Body of pancreas (tissue), 4 donors: ENCODE data around the gene HOXC10. TPM values are rescaled to one million over a fixed set of nuclear protein-coding genes. Genes with fewer than 3 reads are reported as not detected.

ENCODE experiments used
- ATAC-seq: fragments of 150-250 bp; one replicate; pipeline ENCODE4 v1.9.1; 2016
- DNase-seq, 4 donors: peaks; one replicate each; pipeline ENCODE4 v3.0.0-alpha.2; 2019
- H3K27ac ChIP-seq, 4 donors: fragments of 200-600 bp; sonication (generic); 1 replicate in 3 of 4; 2 replicates in 1 of 4; pipeline versions ENCODE4 v1.5.1 to v1.6.1; 2016 to 2019; ENCODE audit warnings: mild to moderate bottlenecking in 1 of 4, mixed read lengths in 1 of 4, moderate library complexity in 1 of 4
- H3K27me3 ChIP-seq, 2 donors: fragments of 200-600 bp; sonication (generic); one replicate each; pipeline ENCODE4 v1.6.0; 2016; ENCODE audit warnings: mild to moderate bottlenecking in 1 of 2
- H3K36me3 ChIP-seq, 2 donors: fragments of 200-600 bp; sonication (generic); replicated peaks in 1 of 2; 2 replicates each; pipeline ENCODE4 v1.5.1; 2016; ENCODE audit warnings: low read depth in 2 of 2; ENCODE audit not compliant: insufficient read depth in 1 of 2
- H3K4me1 ChIP-seq: fragments of 200-600 bp; sonication (generic); one replicate; pipeline ENCODE4 v1.6.0; 2016
- H3K4me3 ChIP-seq, 2 donors: fragments of 200-600 bp; sonication (generic); 1 replicate in 1 of 2; 2 replicates in 1 of 2; pipeline ENCODE4 v1.5.1; 2016 to 2019
- H3K9me3 ChIP-seq, 3 donors: fragments of 200-600 bp; sonication (generic); 1 replicate in 2 of 3; 2 replicates in 1 of 3; pipeline ENCODE4 v1.5.1; 2016
- CTCF ChIP-seq, 7 experiments: fragments of 450-650 bp in 4 of 7; fragments of 200-600 bp in 3 of 7; sonication (generic) in 3 of 7; IDR thresholded peaks; one replicate each; pipeline ENCODE4 v1.5.1; 2016 to 2019; ENCODE audit warnings: antibody characterized with exemption in 7 of 7
- POLR2A ChIP-seq, 3 donors: fragments of 450-650 bp; IDR thresholded peaks; one replicate each; pipeline ENCODE4 v1.6.1; 2016; ENCODE audit warnings: antibody characterized with exemption in 3 of 3, mild to moderate bottlenecking in 2 of 3
- WGBS, 2 donors: methylation state at CpG; one replicate each; pipeline ENCODE4 v1.1.5; 2017; 5-methylcytosine and 5-hydroxymethylcytosine counted together
- intact Hi-C: fragments of 100-400 bp; cut with DNase I; formaldehyde crosslinking; loops from one replicate; pipeline ENCODE4 v1.15.1; 2023
- total RNA-seq, 2 donors: library from RNA; depleted of rRNA; stranded (reverse); fragments of >200 nt; gene quantifications; one replicate each; pipeline ENCODE4 v1.1.0, GENCODE V29; 2016

The HOXC10 gene
- total RNA-seq, 2 donors from 2014 or later, result not detected

- no peaks in the 10 kb centered on the region for H3K36me3 ChIP-seq
- intact Hi-C loops, result no loop called here
- peaks cover 0 to 68% of the 10 kb centered on the region in 2 donors for H3K27me3 ChIP-seq
- H3K27ac ChIP-seq, result no peak overlapping the region
- DNase-seq (no peak), ATAC-seq (no peak)
- no peak overlapping the region for H3K4me3 ChIP-seq
- H3K4me1 ChIP-seq, result peaks cover 17% of the 10 kb centered on the region
- no peak for TF ChIP-seq POLR2A (IDR thresholded peaks at IDR 0.05)
- no peak for TF ChIP-seq CTCF (IDR thresholded peaks at IDR 0.05)
- WGBS, 2 donors, result 19 to 44% methylated on average over 2 of the region's 2 CpGs
- no peaks in the 10 kb centered on the region for H3K9me3 ChIP-seq
These were observed 23.3 kb downstream of the HOXC10 start for GRCh38 chr12:54008260-54008552.

- WGBS, 2 donors, result 1 to 4% methylated on average over 38 to 50 of the region's 51 CpGs
- ATAC-seq (peak; percentile 48), DNase-seq (peak in 1 of 4 donors; percentile 34)
- Histone ChIP-seq H3K9me3 (no peaks in the 10 kb centered on the region), H3K4me1 (peaks cover 17% of the 10 kb centered on the region), H3K4me3 (no peak overlapping the region), H3K27ac (no peak overlapping the region), H3K36me3 (no peaks in the 10 kb centered on the region), H3K27me3 (peaks cover 3 to 63% of the 10 kb centered on the region in 2 donors)
- TF ChIP-seq CTCF (IDR thresholded peaks at IDR 0.05) (no peak), POLR2A (IDR thresholded peaks at IDR 0.05) (no peak)
- intact Hi-C loops, result no loop called here
These were observed 24.5 kb downstream of the HOXC10 start for GRCh38 chr12:54009171-54010052.

- no peak for ATAC-seq
- Histone ChIP-seq H3K4me1 (peaks cover 17% of the 10 kb centered on the region), H3K27ac (no peak overlapping the region), H3K36me3 (no peaks in the 10 kb centered on the region), H3K9me3 (no peaks in the 10 kb centered on the region), H3K4me3 (no peak overlapping the region), H3K27me3 (peaks cover 6 to 63% of the 10 kb centered on the region in 2 donors)
- intact Hi-C loops, result no loop called here
- WGBS, 2 donors, result 21 to 31% methylated on average over 10 of the region's 10 CpGs
- no peak for TF ChIP-seq POLR2A (IDR thresholded peaks at IDR 0.05)
- no peak for DNase-seq
These were observed 25.4 kb downstream of the HOXC10 start for GRCh38 chr12:54010053-54010971.

GRCh38 chr12:54010972-54011664 lies 26.2 kb downstream of the HOXC10 start:
- H3K27ac ChIP-seq, result no peak overlapping the region
- peaks cover 14% of the 10 kb centered on the region for H3K4me1 ChIP-seq
- H3K4me3 ChIP-seq, result no peak overlapping the region
- no peaks in the 10 kb centered on the region for H3K9me3 ChIP-seq
- intact Hi-C loops, result no loop called here
- no peaks in the 10 kb centered on the region for H3K36me3 ChIP-seq
- TF ChIP-seq CTCF (IDR thresholded peaks at IDR 0.05), result no peak
- TF ChIP-seq POLR2A (IDR thresholded peaks at IDR 0.05), result no peak
- no peak for ATAC-seq
- no peak for DNase-seq
- peaks cover 6 to 67% of the 10 kb centered on the region in 2 donors for H3K27me3 ChIP-seq
- WGBS, 2 donors, result 5 to 7% methylated on average over 17 of the region's 17 CpGs
